Neuronal stem cell (in vitro differentiated cells): ENCODE results near the gene CREG1.

Experiments
- DNase-seq: peaks from one replicate; pipeline ENCODE4 v3.0.0-alpha.2; 2013; ENCODE audit warnings: low spot score
- H2AFZ ChIP-seq: one replicate; pipeline ENCODE4 v1.6.1; 2013; ENCODE audit warnings: mild to moderate bottlenecking, low read length, inconsistent platforms
- H2AK5ac ChIP-seq: 2 replicates; pipeline ENCODE4 v1.6.1; 2013; ENCODE audit warnings: low read depth, mild to moderate bottlenecking, inconsistent platforms, low read length, moderate library complexity, mixed read lengths
- H2BK120ac ChIP-seq: 2 replicates; pipeline ENCODE4 v1.6.1; 2013; ENCODE audit warnings: low read depth, mild to moderate bottlenecking, inconsistent platforms, low read length, moderate library complexity, mixed read lengths
- H2BK12ac ChIP-seq: one replicate; pipeline ENCODE4 v1.6.1; 2013; ENCODE audit warnings: low read length, inconsistent platforms
- H2BK15ac ChIP-seq: 2 replicates; pipeline ENCODE4 v1.6.1; 2013; ENCODE audit warnings: mild to moderate bottlenecking, low read length, inconsistent platforms, mixed read lengths
- H2BK5ac ChIP-seq: one replicate; pipeline ENCODE4 v1.6.1; 2013; ENCODE audit warnings: inconsistent platforms, mild to moderate bottlenecking, low read length, moderate library complexity
- H3K14ac ChIP-seq: one replicate; pipeline ENCODE4 v1.6.1; 2013; ENCODE audit warnings: low read length, inconsistent platforms
- H3K18ac ChIP-seq: 2 replicates; pipeline ENCODE4 v1.6.1; 2013; ENCODE audit warnings: low read length, inconsistent platforms
- H3K23ac ChIP-seq: 2 replicates; pipeline ENCODE4 v1.6.1; 2013; ENCODE audit warnings: low read depth, mild to moderate bottlenecking, mixed read lengths, low read length, inconsistent platforms; ENCODE audit not compliant: poor library complexity
- H3K27ac ChIP-seq: replicated peaks from 3 replicates; pipeline ENCODE4 v1.5.1; 2013; ENCODE audit warnings: low read length, inconsistent platforms
- H3K27me3 ChIP-seq, 3 experiments: 2 replicates each; pipeline ENCODE4 v1.6.1; 2013; ENCODE audit warnings: low read length in 3 of 3, mild to moderate bottlenecking in 2 of 3, inconsistent platforms in 1 of 3, low read depth in 1 of 3, mixed read lengths in 1 of 3, moderate library complexity in 1 of 3; ENCODE audit not compliant: control insufficient read depth in 3 of 3, insufficient read depth in 3 of 3
- H3K36me3 ChIP-seq, 2 donors: replicated peaks in 1 of 2; 2 replicates each; pipeline ENCODE4 v1.6.1; 2013; ENCODE audit warnings: low read length in 2 of 2; ENCODE audit not compliant: control insufficient read depth in 2 of 2, insufficient read depth in 2 of 2
- H3K4ac ChIP-seq: 2 replicates; pipeline ENCODE4 v1.6.1; 2013; ENCODE audit warnings: inconsistent platforms, mild to moderate bottlenecking, low read length, moderate library complexity
- H3K4me1 ChIP-seq, 2 donors: 1 replicate in 1 of 2; 2 replicates in 1 of 2; pipeline ENCODE4 v1.6.1; 2013; ENCODE audit warnings: low read length in 2 of 2, low read depth in 1 of 2; ENCODE audit not compliant: control insufficient read depth in 2 of 2, insufficient read depth in 1 of 2
- H3K4me2 ChIP-seq: one replicate; pipeline ENCODE4 v1.6.1; 2013; ENCODE audit warnings: mild to moderate bottlenecking, low read length, inconsistent platforms; ENCODE audit not compliant: insufficient read depth, poor library complexity, severe bottlenecking
- H3K4me3 ChIP-seq, 2 donors: 2 replicates each; pipeline ENCODE4 v1.5.1; 2013; ENCODE audit warnings: low read length in 2 of 2, mild to moderate bottlenecking in 2 of 2, inconsistent platforms in 1 of 2, moderate library complexity in 1 of 2
- H3K79me1 ChIP-seq: one replicate; pipeline ENCODE4 v1.6.1; 2013; ENCODE audit warnings: low read depth, mild to moderate bottlenecking, inconsistent platforms, low read length, moderate library complexity
- H3K9ac ChIP-seq: one replicate; pipeline ENCODE4 v1.6.1; 2013; ENCODE audit warnings: mild to moderate bottlenecking, low read depth, low read length, inconsistent platforms; ENCODE audit not compliant: poor library complexity
- H3K9me3 ChIP-seq, 2 donors: replicated peaks in 1 of 2; 2 replicates each; pipeline versions ENCODE3 to v1.6.1; 2013; ENCODE audit warnings: low read length in 2 of 2, mild to moderate bottlenecking in 2 of 2, inconsistent platforms in 1 of 2, low read depth in 1 of 2, mixed read lengths in 1 of 2, moderate library complexity in 1 of 2; ENCODE audit not compliant: control insufficient read depth in 2 of 2, insufficient read depth in 1 of 2
- H4K8ac ChIP-seq: one replicate; pipeline ENCODE4 v1.6.1; 2013; ENCODE audit warnings: low read depth, mild to moderate bottlenecking, inconsistent platforms, low read length, moderate library complexity
- H4K91ac ChIP-seq: one replicate; pipeline ENCODE4 v1.6.1; 2013; ENCODE audit warnings: low read length, low read depth, mild to moderate bottlenecking, inconsistent platforms; ENCODE audit not compliant: poor library complexity
- WGBS, 2 donors: extraction: QIAGEN DNeasy Blood & Tissue Kit; methylation state at CpG; one replicate each; pipeline ENCODE4 v1.1.7; 2013; ENCODE audit warnings: missing lambda C conversion rate in 2 of 2, mixed read lengths in 1 of 2; ENCODE audit not compliant: insufficient read length in 2 of 2, insufficient replicate concordance in 1 of 2; ENCODE audit errors: extremely low coverage in 2 of 2; 5-methylcytosine and 5-hydroxymethylcytosine counted together

Gene CREG1

GRCh38 chr1:167533851-167534300 is 19.7 kb downstream of the CREG1 start:
- Histone ChIP-seq H2AFZ (peak overlapping the region; percentile 90), H3K27me3 (no peaks in the 10 kb centered on the region)

GRCh38 chr1:167532964-167533824 is 20.4 kb downstream of the CREG1 start:
- no peaks in the 10 kb centered on the region for H3K27me3 ChIP-seq
- H3K4me1 ChIP-seq, result peaks cover 5 to 7% of the 10 kb centered on the region in 2 donors
- no peak for DNase-seq
- H3K27ac ChIP-seq, result peak overlapping the region; percentile 42
- peak overlapping the region; percentile 87 for H2BK12ac ChIP-seq
- no peak overlapping the region for H4K8ac ChIP-seq
- no peaks in the 10 kb centered on the region for H3K36me3 ChIP-seq
- H2BK15ac ChIP-seq, result peak overlapping the region; percentile 95
- H3K4ac ChIP-seq, result no peak overlapping the region
- H3K4me3 ChIP-seq, result no peak overlapping the region
- peak overlapping the region; percentile 95 for H3K18ac ChIP-seq
- WGBS, 2 donors, result no CpG with 5 or more reads among the region's 6 CpGs
- H2BK120ac ChIP-seq, result peak overlapping the region; percentile 68
- peak overlapping the region; percentile 63 for H2BK5ac ChIP-seq
- no peak overlapping the region for H3K4me2 ChIP-seq
- no peak overlapping the region for H4K91ac ChIP-seq
- no peaks in the 10 kb centered on the region for H3K9me3 ChIP-seq
- H2AFZ ChIP-seq, result peak overlapping the region; percentile 90
- H3K9ac ChIP-seq, result no peak overlapping the region
- H2AK5ac ChIP-seq, result peak overlapping the region; percentile 86
- no peaks in the 10 kb centered on the region for H3K79me1 ChIP-seq
- H3K23ac ChIP-seq, result no peak overlapping the region
- H3K14ac ChIP-seq, result no peak overlapping the region

More at GRCh38 chr1:167533851-167534300, 19.7 kb downstream of the CREG1 start:
- Histone ChIP-seq H2AK5ac (no peak overlapping the region), H3K23ac (no peak overlapping the region), H2BK120ac (peak overlapping the region; percentile 68), H3K4me2 (no peak overlapping the region), H3K14ac (no peak overlapping the region), H3K27ac (peak overlapping the region; percentile 42), H3K9ac (no peak overlapping the region), H2BK15ac (no peak overlapping the region), H3K4me3 (no peak overlapping the region), H3K18ac (no peak overlapping the region), H3K36me3 (no peaks in the 10 kb centered on the region), H4K8ac (no peak overlapping the region), H2BK5ac (no peak overlapping the region), H3K79me1 (no peaks in the 10 kb centered on the region), H3K4me1 (peaks cover 5 to 7% of the 10 kb centered on the region in 2 donors), H3K4ac (no peak overlapping the region), H2BK12ac (no peak overlapping the region), H3K9me3 (no peaks in the 10 kb centered on the region), H4K91ac (no peak overlapping the region)
- DNase-seq, result peak; percentile 88
- no CpG with 5 or more reads among the region's 8 CpGs for WGBS, 2 donors

DNA sequence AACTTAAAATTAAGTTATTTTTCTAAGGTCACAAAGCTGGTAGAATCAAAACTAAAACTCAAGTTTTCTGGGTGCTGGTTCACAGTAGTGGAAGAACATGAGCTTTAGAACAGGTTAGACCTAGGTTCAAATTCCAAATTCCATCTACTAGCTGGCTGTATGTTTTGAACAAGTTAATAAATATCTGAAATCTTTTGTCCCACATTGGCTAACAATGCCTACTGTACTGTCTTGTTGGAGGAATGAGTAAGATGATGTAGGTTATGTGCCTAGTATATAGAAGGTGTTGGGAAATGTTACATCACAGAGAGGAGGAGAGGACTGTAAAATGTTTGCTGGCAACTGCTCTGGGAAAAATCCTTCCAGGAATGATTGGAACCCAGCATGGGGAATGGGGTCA is 21.2 kb downstream of the CREG1 start:
- no peak overlapping the region for H3K4me2 ChIP-seq
- H3K27ac ChIP-seq, result no peak overlapping the region
- H2BK5ac ChIP-seq, result no peak overlapping the region
- peaks cover 6 to 8% of the 10 kb centered on the region in 2 donors for H3K4me1 ChIP-seq
- H2BK120ac ChIP-seq, result no peak overlapping the region
- H2BK12ac ChIP-seq, result no peak overlapping the region
- no peak overlapping the region for H2AK5ac ChIP-seq
- no peak overlapping the region for H3K18ac ChIP-seq
- H3K14ac ChIP-seq, result no peak overlapping the region
- H4K91ac ChIP-seq, result no peak overlapping the region
- H2AFZ ChIP-seq, result no peak overlapping the region
- no peaks in the 10 kb centered on the region for H3K79me1 ChIP-seq
- no peak overlapping the region for H2BK15ac ChIP-seq
- DNase-seq, result no peak
- no peak overlapping the region for H3K4me3 ChIP-seq
- H3K36me3 ChIP-seq, result no peaks in the 10 kb centered on the region
- H3K9me3 ChIP-seq, result no peaks in the 10 kb centered on the region
- no peak overlapping the region for H3K4ac ChIP-seq
- no peak overlapping the region for H4K8ac ChIP-seq
- no peaks in the 10 kb centered on the region for H3K27me3 ChIP-seq
- no peak overlapping the region for H3K9ac ChIP-seq
- no peak overlapping the region for H3K23ac ChIP-seq

DNA sequence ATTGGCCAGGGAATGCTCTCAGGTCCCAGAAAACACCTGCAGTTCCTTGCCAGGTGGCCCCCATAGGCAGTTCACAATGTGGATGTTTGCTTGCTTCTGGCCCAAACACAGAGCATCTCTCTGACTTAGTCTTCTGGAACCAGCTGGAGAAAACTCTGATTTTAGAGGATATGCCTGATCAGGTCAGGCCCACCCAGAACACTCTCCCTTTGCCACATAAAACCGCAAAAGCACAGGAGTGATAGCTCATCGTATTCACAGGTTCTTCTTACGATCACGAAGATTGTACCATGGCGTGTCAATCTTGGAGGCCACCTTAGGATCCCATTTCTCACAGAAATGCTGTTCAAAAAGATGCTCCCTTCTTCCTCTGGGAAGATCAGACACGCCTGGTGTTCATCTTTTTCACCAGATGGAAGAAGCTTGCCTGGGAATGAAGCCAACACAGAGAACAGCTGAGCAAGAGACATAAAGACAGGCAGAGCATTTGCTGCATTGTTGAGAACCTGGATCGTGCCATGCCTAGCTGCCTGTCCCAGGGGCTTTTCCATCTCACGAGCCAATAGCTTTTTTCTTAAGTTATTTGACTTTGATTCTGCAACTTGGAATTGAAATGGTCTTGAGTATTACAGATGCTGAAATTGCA is 23.6 kb downstream of the CREG1 start:
- Histone ChIP-seq H3K27ac (no peak overlapping the region), H2AK5ac (no peak overlapping the region), H3K9me3 (no peaks in the 10 kb centered on the region), H2BK15ac (no peak overlapping the region), H3K9ac (no peak overlapping the region), H3K4me1 (peaks cover 7 to 15% of the 10 kb centered on the region in 2 donors), H3K4me3 (no peak overlapping the region), H2AFZ (no peak overlapping the region), H3K4me2 (no peak overlapping the region), H3K18ac (no peak overlapping the region), H3K79me1 (no peaks in the 10 kb centered on the region), H2BK5ac (no peak overlapping the region), H3K4ac (no peak overlapping the region), H4K8ac (no peak overlapping the region), H3K36me3 (no peaks in the 10 kb centered on the region), H3K14ac (no peak overlapping the region), H2BK120ac (no peak overlapping the region), H3K27me3 (no peaks in the 10 kb centered on the region), H4K91ac (no peak overlapping the region), H3K23ac (no peak overlapping the region), H2BK12ac (no peak overlapping the region)
- no CpG with 5 or more reads among the region's 8 CpGs for WGBS, 2 donors
- no peak for DNase-seq
